Measurements from ENCODE around the gene RBFOX1. TPM values are rescaled to one million over a fixed set of nuclear protein-coding genes. Genes with fewer than 3 reads are reported as not detected.

RBFOX1 gene
- total RNA-seq, result not detected in 2 replicates

DNA sequence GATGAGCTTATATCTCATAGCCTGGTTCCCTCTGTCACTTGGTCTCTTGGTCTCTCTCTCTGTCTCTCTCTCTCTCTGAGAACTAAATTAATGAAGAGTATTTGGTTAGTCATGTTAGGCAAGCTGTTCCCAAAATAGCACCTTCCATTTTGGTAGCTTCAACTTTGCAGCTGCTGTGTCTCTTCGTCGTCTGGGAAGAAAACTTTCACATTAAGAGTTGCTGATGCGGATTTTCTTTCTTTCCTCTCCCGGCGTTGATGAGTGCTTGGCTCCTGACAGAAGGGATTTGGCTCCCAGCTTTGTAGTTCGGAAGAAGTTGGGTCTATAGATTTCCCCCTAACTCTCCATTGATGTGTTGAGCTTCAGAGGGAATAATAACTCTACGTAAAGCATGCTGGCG is at the start of gene RBFOX1:
TSS of gene RBFOX1 (plus strand) at position 235 of the 400 bp plus-strand sequence.

